GM12801 (cell line): ENCODE data around the gene TEX26.

Source experiments
- CTCF ChIP-seq: IDR thresholded peaks from one replicate; pipeline ENCODE4 v1.5.1; 2011; ENCODE audit warnings: control low read depth; ENCODE audit not compliant: insufficient read length; ENCODE audit errors: extremely low read depth

Gene TEX26

GRCh38 chr13:30936971-30937370, 4.5 kb downstream of the TEX26 start:
- no peak for TF ChIP-seq CTCF

- no peak for TF ChIP-seq CTCF
These were observed 11.4 kb downstream of the TEX26 start for GRCh38 chr13:30943881-30944280.

GRCh38 chr13:30957258-30957943, 24.9 kb downstream of the TEX26 start:
- TF ChIP-seq CTCF, result no peak

GRCh38 chr13:30959678-30960077, 27.2 kb downstream of the TEX26 start:
- TF ChIP-seq CTCF, result no peak

GRCh38 chr13:30963791-30964190, 31.3 kb downstream of the TEX26 start:
- TF ChIP-seq CTCF, result no peak

GRCh38 chr13:30965380-30965779, 32.9 kb downstream of the TEX26 start:
- TF ChIP-seq CTCF, result no peak

- no peak for TF ChIP-seq CTCF
These were observed 33.6 kb downstream of the TEX26 start for GRCh38 chr13:30966101-30966500.
